Psoas muscle (tissue), 8 donors: Measurements from ENCODE around the gene BANK1. TPM values are rescaled to one million over a fixed set of nuclear protein-coding genes. Genes with fewer than 3 reads are reported as not detected.

Experiments used
- ATAC-seq, 4 donors: fragments of 200-7000 bp; cut with Tn5 transposase; one replicate each; pipeline ENCODE4 v1.9.1; 2020; ENCODE audit warnings: moderate library complexity in 3 of 4, mild to moderate bottlenecking in 2 of 4
- DNase-seq, 2 donors: peaks; one replicate each; pipeline ENCODE4 v3.0.0-alpha.2; 2020
- H3K27ac ChIP-seq: fragments of 200-600 bp; one replicate; pipeline ENCODE4 v1.8.0; 2022
- H3K27me3 ChIP-seq, 3 donors: fragments of 200-600 bp in 1 of 3; one replicate each; pipeline versions ENCODE4 v1.6.1 to v1.8.0; 2013 to 2022; ENCODE audit warnings: low read length in 2 of 3, mild to moderate bottlenecking in 2 of 3, moderate library complexity in 1 of 3; ENCODE audit not compliant: insufficient read depth in 3 of 3
- H3K36me3 ChIP-seq, 2 donors: fragments of 200-600 bp in 1 of 2; one replicate each; pipeline versions ENCODE4 v1.6.1 to v1.8.0; 2013 to 2022; ENCODE audit warnings: low read depth in 1 of 2, mild to moderate bottlenecking in 1 of 2, moderate library complexity in 1 of 2; ENCODE audit not compliant: insufficient read depth in 1 of 2
- H3K4me1 ChIP-seq: fragments of 200-600 bp; one replicate; pipeline ENCODE4 v1.8.0; 2022
- H3K4me3 ChIP-seq: fragments of 200-600 bp; one replicate; pipeline ENCODE4 v1.8.0; 2022; ENCODE audit warnings: mild to moderate bottlenecking
- H3K9me3 ChIP-seq: fragments of 200-600 bp; one replicate; pipeline ENCODE4 v1.8.0; 2022
- WGBS, 3 donors: extraction: QIAGEN DNeasy Blood & Tissue Kit; methylation state at CpG; one replicate each; pipeline versions ENCODE4 v1.1.6 to v1.1.7; 2013; 5-methylcytosine and 5-hydroxymethylcytosine counted together
- intact Hi-C, 2 donors: fragments of 100-400 bp; cut with DNase I; formaldehyde crosslinking; loops; one replicate each; pipeline versions ENCODE4 v1.11.0 to v1.14.2; 2022
- polyA plus RNA-seq, 3 donors: library from polyadenylated mRNA; stranded (reverse); fragments of 200-250 nt; gene quantifications; one replicate each; pipeline ENCODE4 v1.2.3, GENCODE V29; 2013
- total RNA-seq, 4 donors: library from RNA; stranded (reverse); fragmentation: NEBNext Ultra II Directional in 2 of 4; extraction: Animal tissue kit (Norgen Biotek cat#: 25700) in 2 of 4; gene quantifications; one replicate each; pipeline versions ENCODE4 v1.2.1 to v1.2.4, GENCODE V29; 2021 to 2023
- TF ChIP-seq, protein P1 (sequence below): fragments of 200-600 bp; IDR thresholded peaks from one replicate; pipeline ENCODE4 v1.8.0; 2022; ENCODE audit warnings: antibody characterized with exemption
- donor health status: healthy with polysubstance abuse.
- donor health status: DM: no; HTN: no; CAD: no; lungs with moderate emphysema.
- donor health status: Bipolar disorder and iron deficiency.
- donor health status: healthy.
- donor health status: DM: yes; HTN: yes; CAD: no.
- donor health status: DM: no; HTN: no; CAD: no.
- donor health status: DM: no; HTN: no; CAD: no.
- donor health status: DM: yes; HTN: yes; CAD: no.

The BANK1 gene
- total and polyA plus RNA-seq, 7 donors, result 0.07 to 0.55 (median 0.17) TPM

DNA sequence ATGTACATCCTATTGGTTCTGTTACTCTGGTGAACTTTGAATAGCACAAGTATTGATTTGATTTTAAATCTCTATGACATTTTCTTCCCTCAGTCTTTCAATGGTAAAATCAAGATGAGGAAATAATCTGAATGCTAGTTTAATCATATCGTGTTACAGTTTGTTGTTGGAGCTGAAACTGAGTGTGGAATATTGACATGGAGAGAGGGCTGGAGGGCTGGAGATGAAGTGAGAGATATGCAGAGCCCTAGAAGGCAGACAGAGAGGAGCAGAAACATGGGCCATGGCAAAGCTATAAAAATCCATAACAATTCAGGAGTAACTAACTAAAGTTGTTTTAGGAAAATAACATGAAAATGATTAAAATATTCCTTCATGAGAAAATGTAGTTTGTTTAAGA lies 141.1 kb downstream of the BANK1 start:
- Histone ChIP-seq H3K4me3 (no peak overlapping the region), H3K36me3 (no peaks in the 10 kb centered on the region), H3K4me1 (no peaks in the 10 kb centered on the region), H3K27ac (no peak overlapping the region), H3K27me3 (no peaks in the 10 kb centered on the region), H3K9me3 (no peaks in the 10 kb centered on the region)
- DNase-seq (no peak), ATAC-seq (no peak)
- TF ChIP-seq, protein P1, sequence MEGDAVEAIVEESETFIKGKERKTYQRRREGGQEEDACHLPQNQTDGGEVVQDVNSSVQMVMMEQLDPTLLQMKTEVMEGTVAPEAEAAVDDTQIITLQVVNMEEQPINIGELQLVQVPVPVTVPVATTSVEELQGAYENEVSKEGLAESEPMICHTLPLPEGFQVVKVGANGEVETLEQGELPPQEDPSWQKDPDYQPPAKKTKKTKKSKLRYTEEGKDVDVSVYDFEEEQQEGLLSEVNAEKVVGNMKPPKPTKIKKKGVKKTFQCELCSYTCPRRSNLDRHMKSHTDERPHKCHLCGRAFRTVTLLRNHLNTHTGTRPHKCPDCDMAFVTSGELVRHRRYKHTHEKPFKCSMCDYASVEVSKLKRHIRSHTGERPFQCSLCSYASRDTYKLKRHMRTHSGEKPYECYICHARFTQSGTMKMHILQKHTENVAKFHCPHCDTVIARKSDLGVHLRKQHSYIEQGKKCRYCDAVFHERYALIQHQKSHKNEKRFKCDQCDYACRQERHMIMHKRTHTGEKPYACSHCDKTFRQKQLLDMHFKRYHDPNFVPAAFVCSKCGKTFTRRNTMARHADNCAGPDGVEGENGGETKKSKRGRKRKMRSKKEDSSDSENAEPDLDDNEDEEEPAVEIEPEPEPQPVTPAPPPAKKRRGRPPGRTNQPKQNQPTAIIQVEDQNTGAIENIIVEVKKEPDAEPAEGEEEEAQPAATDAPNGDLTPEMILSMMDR, result no peak
- WGBS, 3 donors, result 65 to 70% (median 70%) methylated on average over 1 of the region's 1 CpG
- intact Hi-C loops, result no loop called here

GRCh38 chr4:101933855-101934254 lies 143.3 kb downstream of the BANK1 start:
- no peak for ATAC-seq
- no peak overlapping the region for H3K27ac ChIP-seq
- 67 to 73% (median 70%) methylated on average over 3 of the region's 3 CpGs for WGBS, 3 donors
- no peaks in the 10 kb centered on the region for H3K27me3 ChIP-seq
- H3K4me1 ChIP-seq, result no peaks in the 10 kb centered on the region
- no peak for DNase-seq
- intact Hi-C loops, result no loop called here
- TF ChIP-seq, protein P1, result no peak
- no peaks in the 10 kb centered on the region for H3K36me3 ChIP-seq
- no peaks in the 10 kb centered on the region for H3K9me3 ChIP-seq
- no peak overlapping the region for H3K4me3 ChIP-seq

- no peak overlapping the region for H3K4me3 ChIP-seq
- DNase-seq (no peak), ATAC-seq (no peak)
- TF ChIP-seq, protein P1, result no peak
- H3K27me3 ChIP-seq, result no peaks in the 10 kb centered on the region
- H3K9me3 ChIP-seq, result no peaks in the 10 kb centered on the region
- no peak overlapping the region for H3K27ac ChIP-seq
- WGBS, 3 donors, result 45 to 51% (median 48%) methylated on average over 2 of the region's 2 CpGs
- intact Hi-C loops, result no loop called here
- no peaks in the 10 kb centered on the region for H3K4me1 ChIP-seq
- no peaks in the 10 kb centered on the region for H3K36me3 ChIP-seq
These were observed 148.3 kb downstream of the BANK1 start for GRCh38 chr4:101938836-101939235.

DNA sequence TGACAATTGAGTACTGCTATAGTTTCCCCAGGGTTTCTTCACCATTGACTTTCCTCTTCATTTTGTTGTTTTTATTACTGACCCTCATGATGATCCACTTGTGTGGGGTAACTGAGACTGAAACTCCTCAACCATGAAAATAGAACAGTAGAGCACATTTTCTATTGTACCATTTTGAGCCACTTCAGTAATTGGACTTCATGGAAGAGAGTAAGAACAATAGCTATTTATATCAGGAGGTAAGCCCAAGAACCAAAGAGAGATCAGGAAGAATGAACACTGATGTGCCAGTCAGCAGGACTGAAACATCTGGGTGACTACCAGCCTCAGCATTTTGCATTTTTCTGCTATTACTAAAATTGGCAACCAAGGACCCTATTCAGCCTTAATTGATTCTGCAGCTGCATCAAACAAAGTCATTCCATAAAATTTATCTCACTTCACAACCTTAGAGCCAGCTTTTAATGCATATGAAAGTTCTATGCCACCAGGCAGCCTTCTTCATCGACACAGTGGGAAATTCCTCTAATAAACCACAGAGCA lies 151.4 kb downstream of the BANK1 start:
- intact Hi-C loops, result no loop called here
- no peaks in the 10 kb centered on the region for H3K36me3 ChIP-seq
- ATAC-seq, result no peak
- DNase-seq, result no peak
- no peaks in the 10 kb centered on the region for H3K9me3 ChIP-seq
- WGBS, 3 donors, result 30 to 46% (median 31%) methylated on average over 1 of the region's 1 CpG
- no peaks in the 10 kb centered on the region for H3K27me3 ChIP-seq
- no peak overlapping the region for H3K27ac ChIP-seq
- no peaks in the 10 kb centered on the region for H3K4me1 ChIP-seq
- TF ChIP-seq, protein P1, result no peak
- no peak overlapping the region for H3K4me3 ChIP-seq

GRCh38 chr4:101942891-101943290 lies 152.4 kb downstream of the BANK1 start:
- intact Hi-C loops, result no loop called here
- no peaks in the 10 kb centered on the region for H3K27me3 ChIP-seq

More at GRCh38 chr4:101942891-101943290, 152.4 kb downstream of the BANK1 start:
- no peak for ATAC-seq
- TF ChIP-seq, protein P1, result no peak
- no peak for DNase-seq
- no peak overlapping the region for H3K27ac ChIP-seq
- H3K4me3 ChIP-seq, result no peak overlapping the region
- H3K36me3 ChIP-seq, result no peaks in the 10 kb centered on the region
- H3K9me3 ChIP-seq, result no peaks in the 10 kb centered on the region
- no peaks in the 10 kb centered on the region for H3K4me1 ChIP-seq
